Measurements from ENCODE around the gene EXOC8.

EXOC8 gene

GRCh38 chr1:231312432-231312788 lies 25.2 kb downstream of the EXOC8 start:
- DNase-seq: no peak

- no peak for DNase-seq
Observed at GRCh38 chr1:231311720-231312431, 25.8 kb downstream of the EXOC8 start.

GRCh38 chr1:231310391-231310934 lies 27.2 kb downstream of the EXOC8 start:
- DNase-seq: no peak

DNA sequence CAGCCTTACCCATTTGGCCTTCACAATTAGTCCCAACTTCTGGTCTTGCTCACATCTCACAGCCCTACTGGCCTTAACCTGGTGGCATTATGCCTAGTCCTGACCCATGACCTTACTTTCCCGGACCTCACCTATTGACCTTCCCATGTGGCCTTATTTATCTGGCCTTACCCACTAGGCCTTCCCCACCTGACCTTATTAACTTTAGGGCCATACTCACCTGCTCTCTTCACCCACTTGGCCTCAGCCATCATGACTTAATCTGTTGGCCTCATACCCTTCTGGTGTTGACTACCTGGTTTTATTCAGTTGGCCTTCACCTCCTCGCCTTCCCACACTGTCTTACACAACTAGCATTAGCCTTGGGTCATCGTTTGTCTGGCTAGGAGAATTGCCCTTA lies 35.7 kb downstream of the EXOC8 start:
- DNase-seq: no peak

DNA sequence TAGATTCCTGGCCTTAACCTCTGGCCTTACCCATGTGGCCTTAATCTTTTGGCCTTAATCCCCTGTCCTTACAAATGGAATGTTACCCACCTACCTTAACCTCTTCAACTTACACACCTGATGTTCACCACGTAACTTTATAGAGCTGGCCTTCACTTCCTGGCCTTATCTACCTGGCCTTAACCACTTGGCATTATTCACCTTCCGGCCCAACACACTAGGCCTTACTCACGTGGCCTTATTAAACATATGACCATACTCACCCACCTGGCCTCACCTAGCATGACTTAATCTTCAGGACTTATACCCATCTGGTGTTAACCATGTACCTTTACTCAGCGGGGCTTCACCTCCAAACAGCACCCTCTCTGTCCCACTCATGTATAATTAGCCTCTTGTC lies 41.7 kb downstream of the EXOC8 start:
- DNase-seq: no peak

- DNase-seq: no peak
Observed at GRCh38 chr1:231286603-231287002, 51.0 kb downstream of the EXOC8 start.

DNA sequence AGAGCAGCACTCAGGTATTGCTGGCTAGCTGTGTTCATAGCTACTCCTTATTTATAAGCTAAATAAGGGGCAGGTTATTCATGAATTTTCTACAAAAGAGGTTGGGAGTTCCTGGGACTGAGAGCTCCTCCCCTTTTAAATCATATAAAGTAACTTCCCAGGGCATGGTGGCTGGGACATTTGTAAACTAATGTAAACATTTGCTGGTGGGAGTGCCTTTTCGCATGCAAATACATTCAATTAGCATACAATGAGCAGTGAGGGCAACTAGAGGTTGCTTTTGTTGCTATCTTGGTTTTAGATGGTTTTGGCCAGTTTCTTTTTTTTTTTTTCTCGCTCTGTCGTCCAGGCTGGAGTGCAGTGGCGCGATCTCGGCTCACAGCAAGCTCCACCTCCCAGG lies 53.2 kb downstream of the EXOC8 start:
- no peak for DNase-seq
